ENCODE measurements around the gene PAK6.

- no peak for TF ChIP-seq CTCF (IDR thresholded peaks at IDR 0.05; ENCODE audit: low read length)
- no peak for TF ChIP-seq EZH2 (optimal IDR thresholded peaks at IDR 0.05; ENCODE audit: low read depth, low read length)
Measured at GRCh38 chr15:40198355-40199085, 40.3 kb upstream of the PAK6 start.
